CD4-positive, alpha-beta T cell treated with Interleukin-10 for 1 hour (primary cell): ENCODE data around the gene TMEM219.
"Not testable (repeated sequence)": the region's sequence is repeated elsewhere in the genome, so short reads cannot be mapped to it uniquely, and the experiment has no call there.

ENCODE experiments used
- DNase-seq: peaks from one replicate; pipeline ENCODE4 v3.0.0-alpha.2; 2020

Gene TMEM219

GRCh38 chr16:30016555-30017276 lies 54.8 kb downstream of the TMEM219 start:
- no peak for DNase-seq

- no peak for DNase-seq
Observed at GRCh38 chr16:30017277-30017656, 55.4 kb downstream of the TMEM219 start.

GRCh38 chr16:30017937-30018336 lies 56.1 kb downstream of the TMEM219 start:
- not testable (repeated sequence) for DNase-seq

GRCh38 chr16:30018731-30019158 lies 56.9 kb downstream of the TMEM219 start:
- DNase-seq, result no peak
